ENCODE measurements around the gene CCDC69.
"Not testable (repeated sequence)": the region's sequence is repeated elsewhere in the genome, so short reads cannot be mapped to it uniquely, and the experiment has no call there.

The CCDC69 gene, protein sequence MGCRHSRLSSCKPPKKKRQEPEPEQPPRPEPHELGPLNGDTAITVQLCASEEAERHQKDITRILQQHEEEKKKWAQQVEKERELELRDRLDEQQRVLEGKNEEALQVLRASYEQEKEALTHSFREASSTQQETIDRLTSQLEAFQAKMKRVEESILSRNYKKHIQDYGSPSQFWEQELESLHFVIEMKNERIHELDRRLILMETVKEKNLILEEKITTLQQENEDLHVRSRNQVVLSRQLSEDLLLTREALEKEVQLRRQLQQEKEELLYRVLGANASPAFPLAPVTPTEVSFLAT

GRCh38 chr5:151223447-151224264, at the start of gene CCDC69:
Gene CCDC69 (minus strand): TSS chr5:151224092. CDS start chr5:151223970, 122 bp downstream.
- peak; percentile 44 to 45 for DNase-seq

DNA sequence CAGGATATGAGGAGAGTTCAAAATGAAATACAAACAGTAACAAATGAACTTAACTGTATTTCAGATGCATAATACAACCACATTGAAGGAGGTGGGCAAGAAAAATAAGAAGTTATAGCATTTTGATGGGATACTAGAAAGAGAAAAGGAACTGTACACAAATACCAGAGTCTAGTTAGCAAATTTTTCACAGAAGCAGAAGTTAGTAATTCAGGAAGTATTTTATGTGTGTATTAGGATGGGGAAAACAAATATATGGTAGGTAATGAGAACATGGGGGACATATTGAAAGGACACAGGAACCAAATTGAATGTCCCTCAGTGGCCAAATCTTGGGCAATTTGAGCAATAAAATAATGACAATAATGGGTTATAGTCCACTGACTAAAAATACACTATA, 47.4 kb upstream of the CCDC69 start:
- DNase-seq = no peak

DNA sequence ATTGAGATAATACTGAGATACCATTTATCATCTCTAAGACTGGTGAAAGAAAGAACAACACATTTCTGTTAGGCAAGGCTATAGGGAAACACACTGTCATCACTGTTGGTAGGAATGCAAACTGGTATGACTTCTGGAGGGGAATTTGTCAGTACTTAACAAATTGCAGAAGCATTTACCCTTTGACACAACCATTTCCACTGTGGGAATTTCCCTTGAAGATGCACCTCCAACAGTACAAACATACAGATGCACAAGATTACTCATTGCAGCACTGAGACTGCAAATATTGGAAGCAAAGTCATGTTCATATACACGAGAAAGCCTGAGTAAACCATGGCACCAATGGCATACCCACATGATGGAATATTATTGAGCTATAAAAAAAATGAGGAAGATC, 46.7 kb upstream of the CCDC69 start:
- no peak for DNase-seq

- no peak for DNase-seq
Observed at GRCh38 chr5:151267491-151268260, 43.8 kb upstream of the CCDC69 start.

DNA sequence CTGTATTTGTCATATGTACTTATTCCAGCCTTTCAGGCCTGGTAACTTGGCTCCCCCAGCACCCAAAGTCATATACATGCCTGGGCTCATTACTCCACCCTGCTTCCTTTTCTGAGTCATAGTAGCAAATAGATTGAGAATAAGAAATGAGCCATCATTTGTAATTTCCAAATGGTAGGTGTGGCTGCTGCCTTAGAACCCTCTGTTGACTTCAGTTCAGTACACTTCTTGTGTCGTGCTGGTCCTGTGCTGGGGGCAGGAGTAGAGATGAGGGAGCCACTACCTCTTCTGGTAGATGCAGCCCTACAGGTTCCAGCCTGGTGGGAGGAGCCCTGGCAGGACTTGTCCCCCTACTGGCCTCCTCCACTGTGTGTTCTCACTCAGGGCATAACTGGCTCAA, 40.2 kb upstream of the CCDC69 start:
- DNase-seq = no peak

DNA sequence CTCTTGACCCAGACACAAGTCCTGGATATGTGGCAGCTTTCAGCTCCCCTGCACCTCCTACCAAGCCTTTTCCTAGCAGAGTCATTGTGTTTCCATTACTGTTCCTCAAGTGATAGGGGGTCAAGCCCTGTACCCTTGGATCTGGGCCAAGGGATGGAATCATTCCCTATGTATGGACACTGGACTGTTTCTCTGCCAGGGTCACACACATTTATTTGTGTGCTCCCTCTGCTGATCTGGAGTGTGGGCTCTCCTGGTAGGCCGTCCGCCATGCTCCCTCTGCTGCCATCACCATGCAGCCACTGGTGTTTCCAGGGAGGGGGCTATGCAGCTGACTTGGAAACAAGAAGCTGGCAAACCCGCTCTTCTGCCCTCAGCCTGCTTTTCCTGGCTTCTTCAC, 38.6 kb upstream of the CCDC69 start:
- no peak for DNase-seq

DNA sequence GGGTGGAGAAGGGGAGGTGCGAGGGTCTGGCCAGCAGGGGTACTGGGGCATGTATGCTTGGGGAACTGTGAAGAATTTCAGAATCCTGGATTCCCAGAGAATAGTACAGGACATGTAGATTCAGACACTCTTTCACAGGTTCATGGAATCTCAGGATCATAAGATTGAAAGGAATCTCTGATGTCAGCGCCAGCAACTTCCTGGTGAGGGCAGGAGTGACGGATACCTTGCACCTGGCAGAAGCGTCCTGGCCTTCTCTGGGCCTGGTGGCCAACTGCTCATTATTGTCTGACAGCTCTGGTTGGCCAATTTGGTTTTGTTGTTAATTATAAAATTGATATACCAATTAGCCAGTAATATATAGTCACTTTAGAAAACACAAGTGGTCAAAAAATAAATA, 36.0 kb upstream of the CCDC69 start:
- no peak for DNase-seq

DNA sequence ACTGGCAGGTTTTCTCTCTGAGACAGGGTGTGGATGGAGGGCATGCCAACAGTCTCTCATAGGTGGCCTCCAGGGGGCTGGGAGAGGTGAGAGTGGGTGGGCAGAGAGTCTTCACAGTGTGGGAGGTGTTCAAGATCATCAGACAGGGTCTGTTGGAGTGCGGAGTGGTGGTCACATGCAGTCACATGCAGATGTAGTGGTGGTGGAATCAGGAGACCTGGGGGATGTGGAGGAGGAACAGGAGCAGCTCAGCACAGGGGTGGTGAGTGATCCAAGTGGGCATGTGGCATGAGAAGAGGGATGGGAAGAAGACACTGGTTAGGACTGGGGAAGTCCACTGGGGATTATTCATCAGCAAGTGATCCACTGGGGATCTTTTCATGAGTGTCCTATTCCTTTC, 34.9 kb upstream of the CCDC69 start:
- DNase-seq = no peak

GRCh38 chr5:151258201-151258611, 34.3 kb upstream of the CCDC69 start:
- DNase-seq = no peak

DNA sequence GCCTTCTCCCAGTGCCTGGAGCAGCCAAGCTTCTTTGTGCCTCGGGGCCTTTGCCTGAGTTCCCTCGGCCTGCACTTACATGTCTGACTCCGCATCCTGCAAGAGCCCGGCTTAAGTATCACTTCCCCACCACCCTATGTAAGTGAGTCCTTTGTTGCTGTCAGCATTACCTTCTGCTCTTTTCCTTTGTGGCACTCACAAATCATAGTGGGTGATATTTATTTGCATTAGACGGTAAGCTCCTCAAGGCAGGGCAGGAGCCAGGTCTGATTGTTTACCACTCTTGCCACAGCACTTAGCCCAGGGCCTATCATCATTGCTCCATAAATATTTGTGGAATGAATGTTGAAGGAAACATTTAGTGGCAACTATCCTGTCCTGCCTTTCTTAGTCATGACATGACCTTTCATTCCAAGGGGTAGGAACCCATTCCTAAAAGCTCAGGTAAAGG, 33.9 kb upstream of the CCDC69 start:
- no peak for DNase-seq

GRCh38 chr5:151255621-151256286, 31.9 kb upstream of the CCDC69 start:
- DNase-seq = no peak

GRCh38 chr5:151254990-151255389, 31.1 kb upstream of the CCDC69 start:
- not testable (repeated sequence) for DNase-seq

GRCh38 chr5:151254556-151254955, 30.7 kb upstream of the CCDC69 start:
- no peak for DNase-seq

- no peak for DNase-seq
Observed at GRCh38 chr5:151253605-151253950, 29.7 kb upstream of the CCDC69 start.

DNA sequence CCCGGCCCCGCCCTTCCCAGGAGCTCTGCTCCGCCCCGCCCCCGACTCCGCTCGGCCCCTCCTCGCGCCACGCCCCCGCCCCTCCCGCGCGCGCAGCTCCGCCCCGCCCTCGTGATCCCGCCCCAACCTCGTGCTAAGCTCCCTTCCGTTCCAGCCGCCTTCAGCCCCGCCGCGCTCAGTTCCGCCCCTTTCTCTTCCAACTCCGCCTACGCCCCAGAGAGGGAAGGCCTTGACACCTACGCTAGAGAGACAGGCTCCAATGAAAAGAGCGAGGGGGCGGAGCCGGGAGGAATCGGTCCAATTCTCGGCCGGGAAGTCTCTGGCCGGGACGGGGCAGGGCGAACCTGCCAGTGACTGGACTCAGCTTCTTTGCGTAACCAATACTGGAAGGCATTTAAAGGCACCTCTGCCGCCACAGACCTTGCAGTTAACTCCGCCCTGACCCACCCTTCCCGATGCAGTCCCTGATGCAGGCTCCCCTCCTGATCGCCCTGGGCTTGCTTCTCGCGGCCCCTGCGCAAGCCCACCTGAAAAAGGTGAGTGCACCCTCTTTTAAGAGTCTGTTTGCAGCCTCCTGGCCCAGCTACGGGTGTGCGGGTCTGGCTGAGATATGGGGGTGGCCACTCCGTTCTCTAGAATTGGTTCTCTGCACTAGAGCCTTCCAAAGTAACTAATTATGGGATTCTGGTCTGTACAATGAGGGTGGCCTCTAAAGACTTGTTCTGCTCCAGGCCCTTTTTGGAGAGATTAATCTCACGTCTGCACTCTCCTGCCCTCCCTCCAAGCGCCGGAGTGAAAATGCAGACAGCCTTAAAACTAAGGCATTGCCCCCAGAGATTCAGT, 29.1 kb upstream of the CCDC69 start, which contains the start of gene GM2A:
TSS of gene GM2A (plus strand) at position 424 of the 843 bp plus-strand sequence. CDS start at position 456, 32 bp downstream.
- peak; percentile 98 to 99 for DNase-seq

DNA sequence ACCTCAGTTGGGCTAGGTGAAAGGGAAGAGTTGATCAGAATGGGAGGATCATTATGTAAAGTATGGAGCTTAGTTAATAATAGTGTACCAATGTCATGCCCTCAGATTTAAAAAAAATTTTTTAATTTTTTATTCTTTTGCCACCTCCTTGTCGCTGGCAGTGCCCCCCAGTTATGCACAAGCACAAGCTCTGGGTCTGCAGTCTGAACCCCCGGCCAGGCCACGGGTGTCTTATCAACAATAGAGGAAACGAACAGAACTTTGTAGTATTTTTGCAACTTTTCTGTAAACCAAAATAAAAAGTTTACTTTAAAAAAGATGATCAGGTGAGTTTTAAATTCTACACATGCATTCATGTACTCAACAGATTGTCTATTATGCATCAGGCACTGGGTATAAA, 27.7 kb upstream of the CCDC69 start:
- DNase-seq = no peak

DNA sequence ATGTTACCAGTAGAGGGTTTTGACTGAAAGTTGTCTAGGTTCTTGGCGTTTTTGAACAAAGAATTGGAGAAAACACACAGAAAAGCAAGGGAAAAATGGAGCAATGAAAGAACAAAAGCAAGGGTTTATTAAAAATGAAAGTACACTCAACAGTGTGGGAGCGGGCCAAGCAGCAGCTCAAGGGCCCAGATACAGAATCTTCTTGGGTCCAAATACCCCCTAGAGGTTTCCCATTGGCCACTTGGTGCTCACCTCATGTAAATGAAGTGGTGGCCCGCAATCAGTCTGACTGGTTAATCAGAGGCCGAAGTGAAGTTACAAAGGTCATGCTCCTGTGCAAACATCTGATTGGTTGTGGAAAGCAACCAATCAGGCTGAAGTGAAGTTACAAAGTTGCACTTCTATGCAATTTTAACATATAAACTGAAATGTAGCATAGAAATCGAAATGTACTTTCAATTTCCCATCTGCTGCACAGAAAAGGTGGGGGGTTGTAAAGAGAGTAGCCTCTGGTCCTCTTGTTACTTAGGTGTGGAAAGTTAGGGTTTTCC, 27.2 kb upstream of the CCDC69 start:
- peak; percentile 23 to 25 for DNase-seq

GRCh38 chr5:151250346-151251000, 26.6 kb upstream of the CCDC69 start:
- DNase-seq = no peak

GRCh38 chr5:151249281-151249680, 25.4 kb upstream of the CCDC69 start:
- no peak for DNase-seq

DNA sequence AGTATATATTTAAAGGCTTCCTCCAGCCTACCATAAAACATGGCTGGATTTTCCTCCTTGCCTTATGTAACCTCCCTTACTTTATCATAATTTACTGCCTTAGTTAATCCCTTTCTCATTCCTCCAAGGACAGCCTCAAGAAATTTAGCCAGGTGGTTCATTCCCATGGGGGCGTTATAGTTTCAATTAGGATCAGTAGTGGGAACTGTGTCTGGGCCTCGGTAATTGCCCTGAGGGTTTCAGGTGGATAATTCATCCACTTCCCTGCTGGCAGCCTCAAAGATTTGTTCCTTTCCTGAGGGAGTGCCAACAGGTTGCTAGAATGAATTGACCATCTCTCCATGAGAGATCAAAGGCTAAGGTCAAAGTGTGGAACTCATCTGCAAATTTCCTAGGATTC, 24.8 kb upstream of the CCDC69 start:
- no peak for DNase-seq

DNA sequence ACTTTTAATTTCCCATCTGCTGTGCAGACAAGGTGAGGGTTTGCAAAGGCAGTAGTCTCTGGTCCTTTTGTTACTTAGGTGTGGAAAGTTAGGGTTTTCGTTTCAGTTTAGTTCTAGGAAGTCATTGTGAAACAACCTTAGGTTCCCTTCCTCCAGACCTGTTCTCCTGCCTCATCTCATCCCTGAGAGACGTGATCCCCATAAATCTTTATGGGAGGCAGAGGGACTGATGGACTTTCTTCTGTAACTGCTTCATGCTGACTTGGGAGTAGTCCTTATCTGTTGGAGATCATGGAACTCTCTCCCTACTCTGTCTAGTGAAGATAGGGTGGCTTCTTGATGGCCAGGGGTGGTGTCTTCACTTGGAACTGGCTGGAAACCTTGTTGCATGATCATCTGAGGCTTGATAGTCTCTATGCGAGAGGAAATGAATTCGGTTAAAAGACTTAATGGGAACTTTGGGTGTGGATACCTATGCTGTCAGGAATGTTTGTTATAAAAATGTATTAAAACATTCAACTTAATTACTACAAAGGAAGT, 21.9 kb upstream of the CCDC69 start:
- DNase-seq = no peak

Measured in stimulated activated CD4-positive, alpha-beta T cell treated with anti-CD3 and anti-CD28 coated beads, Interleukin-2, amount 100 ng/mL, for 48 hours (primary cell).